SIG-M5 (cell line): Measurements from ENCODE around the gene FAM25G.
"Not testable (repeated sequence)": the region's sequence is repeated elsewhere in the genome, so short reads cannot be mapped to it uniquely, and the experiment has no call there.

Experiments
- DNase-seq: peaks from one replicate; lab custom pipeline; 2025; lab: John Stamatoyannopoulos, UW

FAM25G gene

GRCh38 chr10:47465216-47465917, 26.1 kb downstream of the FAM25G start:
- not testable (repeated sequence) for DNase-seq

GRCh38 chr10:47462577-47463358, 28.7 kb downstream of the FAM25G start:
- DNase-seq = not testable (repeated sequence)

GRCh38 chr10:47461261-47461687, 30.2 kb downstream of the FAM25G start:
- DNase-seq = not testable (repeated sequence)

GRCh38 chr10:47458466-47459154, 32.9 kb downstream of the FAM25G start:
- DNase-seq = no peak

GRCh38 chr10:47457826-47458225, 33.7 kb downstream of the FAM25G start:
- no peak for DNase-seq

- DNase-seq = no peak
Observed at GRCh38 chr10:47457528-47457820, 34.0 kb downstream of the FAM25G start.

GRCh38 chr10:47456794-47457527, 34.5 kb downstream of the FAM25G start:
- DNase-seq = no peak

GRCh38 chr10:47456079-47456785, 35.3 kb downstream of the FAM25G start:
- DNase-seq = no peak

- DNase-seq = not testable (repeated sequence)
Observed at GRCh38 chr10:47455350-47456078, 36.0 kb downstream of the FAM25G start.

GRCh38 chr10:47454780-47455058, 36.8 kb downstream of the FAM25G start:
- no peak for DNase-seq

GRCh38 chr10:47454008-47454779, 37.3 kb downstream of the FAM25G start:
- DNase-seq = no peak

GRCh38 chr10:47453141-47454007, 38.1 kb downstream of the FAM25G start:
- DNase-seq = no peak

- no peak for DNase-seq
Observed at GRCh38 chr10:47452495-47453140, 38.9 kb downstream of the FAM25G start.

GRCh38 chr10:47451998-47452494, 39.5 kb downstream of the FAM25G start:
- no peak for DNase-seq

GRCh38 chr10:47451273-47451997, 40.1 kb downstream of the FAM25G start:
- no peak for DNase-seq

GRCh38 chr10:47450442-47450841, 41.1 kb downstream of the FAM25G start:
- no peak for DNase-seq

GRCh38 chr10:47449979-47450378, 41.5 kb downstream of the FAM25G start:
- DNase-seq = no peak
